ENCODE results near the gene MGMT.

- TF ChIP-seq CTCF (conservative IDR thresholded peaks at IDR 0.05; ENCODE audit: low read depth, low read length), result no peak
- TF ChIP-seq BHLHE40 (IDR thresholded peaks at IDR 0.05; ENCODE audit: low read depth, low read length), result no peak
- no peak for TF ChIP-seq NFE2L2 (IDR thresholded peaks at IDR 0.05; ENCODE audit: low read depth, low read length)
- TF ChIP-seq CHD1 (IDR thresholded peaks at IDR 0.05; ENCODE audit: low read depth, low read length), result no peak
Measured at GRCh38 chr10:129692695-129693094, 225.7 kb downstream of the MGMT start.

Measured in IMR-90 (cell line).